GM23248 (cell line): ENCODE data around the gene SLC1A2. TPM values are rescaled to one million over a fixed set of nuclear protein-coding genes. Genes with fewer than 3 reads are reported as not detected.

ENCODE experiments used
- DNase-seq: peaks from one replicate; pipeline ENCODE4 v3.0.0-alpha.2; 2015
- H2AFZ ChIP-seq: fragments of 200-600 bp; sonication (generic); 2 replicates; pipeline ENCODE4 v1.6.1; 2016; ENCODE audit warnings: antibody characterized with exemption
- H3F3A ChIP-seq: fragments of 200-600 bp; sonication (generic); 2 replicates; pipeline ENCODE4 v1.6.1; 2016; ENCODE audit warnings: mild to moderate bottlenecking, antibody characterized with exemption, mixed run types; ENCODE audit not compliant: insufficient read depth
- H3K27ac ChIP-seq: fragments of 200-600 bp; sonication (generic); 2 replicates; pipeline ENCODE4 v1.5.1; 2016; ENCODE audit warnings: mild to moderate bottlenecking
- H3K27me3 ChIP-seq: fragments of 200-600 bp; sonication (generic); replicated peaks from 2 replicates; pipeline ENCODE4 v1.6.1; 2016; ENCODE audit warnings: mild to moderate bottlenecking; ENCODE audit not compliant: insufficient read depth
- H3K36me3 ChIP-seq: fragments of 200-600 bp; sonication (generic); 2 replicates; pipeline ENCODE4 v1.6.1; 2016; ENCODE audit warnings: low read depth, mild to moderate bottlenecking
- H3K4me1 ChIP-seq: fragments of 200-600 bp; sonication (generic); 2 replicates; pipeline ENCODE4 v1.6.1; 2016; ENCODE audit warnings: mild to moderate bottlenecking; ENCODE audit not compliant: insufficient read depth
- H3K4me2 ChIP-seq: fragments of 200-600 bp; sonication (generic); one replicate; pipeline ENCODE4 v1.6.1; 2016; ENCODE audit warnings: mild to moderate bottlenecking; ENCODE audit not compliant: unreplicated experiment
- H3K4me3 ChIP-seq: fragments of 200-600 bp; sonication (generic); 2 replicates; pipeline ENCODE4 v1.5.1; 2016; ENCODE audit warnings: mild to moderate bottlenecking
- H3K79me2 ChIP-seq: fragments of 200-600 bp; sonication (generic); 2 replicates; pipeline ENCODE4 v1.6.1; 2016; ENCODE audit warnings: mild to moderate bottlenecking; ENCODE audit not compliant: insufficient read depth
- H3K9ac ChIP-seq: fragments of 200-600 bp; sonication (generic); 2 replicates; pipeline ENCODE4 v1.6.1; 2016; ENCODE audit warnings: mild to moderate bottlenecking
- H3K9me2 ChIP-seq: fragments of 200-600 bp; sonication (generic); 2 replicates; pipeline ENCODE4 v1.6.1; 2016; ENCODE audit warnings: mixed run types, mild to moderate bottlenecking, moderate library complexity; ENCODE audit not compliant: insufficient read depth
- H3K9me3 ChIP-seq: fragments of 200-600 bp; sonication (generic); one replicate; pipeline ENCODE4 v1.6.1; 2017; ENCODE audit warnings: low read depth
- H4K20me1 ChIP-seq: fragments of 200-600 bp; sonication (generic); 2 replicates; pipeline ENCODE4 v1.6.0; 2016; ENCODE audit not compliant: insufficient read depth
- EZH2 ChIP-seq: fragments of 200-600 bp; sonication (generic); IDR thresholded peaks from 2 replicates; pipeline ENCODE4 v1.6.1; 2018; ENCODE audit warnings: antibody characterized with exemption, mild to moderate bottlenecking; ENCODE audit not compliant: insufficient read depth, poor library complexity, severe bottlenecking
- EZH2phosphoT487 ChIP-seq: fragments of 200-600 bp; sonication (generic); IDR thresholded peaks from 2 replicates; pipeline ENCODE4 v1.6.1; 2018; ENCODE audit warnings: antibody characterized with exemption, moderate library complexity, mild to moderate bottlenecking, low read depth; ENCODE audit not compliant: insufficient read depth
- WGBS, 2 experiments: methylation state at CpG; one replicate each; pipeline ENCODE4 v1.1.6; 2015 to 2017; ENCODE audit warnings: low lambda C conversion rate in 2 of 2, low coverage in 1 of 2; ENCODE audit errors: missing lambda C conversion rate in 2 of 2; 5-methylcytosine and 5-hydroxymethylcytosine counted together
- in situ Hi-C: fragments of 300-500 bp; cut with MboI; formaldehyde crosslinking; loops from 2 replicates; pipeline ENCODE4 v1.15.0; 2020
- polyA plus RNA-seq: library from polyadenylated mRNA; unstranded; fragments of >200 nt; fragmentation: Nextera tagmentation; extraction: Ambion mirVana; gene quantifications from 2 replicates; pipeline ENCODE4 v1.2.1, GENCODE V29; 2016
- total RNA-seq: library from RNA; depleted of rRNA; stranded (reverse); fragments of >200 nt; shearing (Covaris generic); gene quantifications from 2 replicates; pipeline ENCODE4 v1.2.3, GENCODE V29; 2014

The SLC1A2 gene
- total and polyA plus RNA-seq, 2 experiments from 2014 or later, result 0.88 to 1.2 TPM

- H3K27me3 ChIP-seq, result no peaks in the 10 kb centered on the region
- no peak overlapping the region for H3K4me2 ChIP-seq
- H3K4me1 ChIP-seq, result no peaks in the 10 kb centered on the region
- H3K9me2 ChIP-seq, result no peaks in the 10 kb centered on the region
- H3K4me3 ChIP-seq, result no peak overlapping the region
- 51 to 58% methylated on average over 6 of the region's 6 CpGs for WGBS, 2 experiments
- no peaks in the 10 kb centered on the region for H3K9me3 ChIP-seq
- no peaks in the 10 kb centered on the region for H3F3A ChIP-seq
- H4K20me1 ChIP-seq, result no peaks in the 10 kb centered on the region
- H3K79me2 ChIP-seq, result no peaks in the 10 kb centered on the region
- H3K9ac ChIP-seq, result no peak overlapping the region
- H3K36me3 ChIP-seq, result no peaks in the 10 kb centered on the region
- H2AFZ ChIP-seq, result no peak overlapping the region
- H3K27ac ChIP-seq, result no peak overlapping the region
- in situ Hi-C loops, result loop anchor here (10.0 to 25.0 kb wide), 2 partner anchors 490 to 827 kb away; no protein-coding TSS in a partner anchor
- TF ChIP-seq EZH2phosphoT487 (no peak), EZH2 (no peak)
- no peak for DNase-seq
Measured at GRCh38 chr11:35414311-35414710, 5.0 kb downstream of the SLC1A2 start.

- in situ Hi-C loops, result loop anchor here (10.0 to 25.0 kb wide), 2 partner anchors 489 to 826 kb away; no protein-coding TSS in a partner anchor
Measured at GRCh38 chr11:35413598-35413997, 5.8 kb downstream of the SLC1A2 start.

GRCh38 chr11:35412285-35412684, 7.1 kb downstream of the SLC1A2 start:
- H3K4me2 ChIP-seq, result no peak overlapping the region
- no peaks in the 10 kb centered on the region for H3F3A ChIP-seq
- no peaks in the 10 kb centered on the region for H3K9me3 ChIP-seq
- in situ Hi-C loops, result loop anchor here (10.0 to 25.0 kb wide), 2 partner anchors 487 to 825 kb away; no protein-coding TSS in a partner anchor
- H4K20me1 ChIP-seq, result no peaks in the 10 kb centered on the region
- no peaks in the 10 kb centered on the region for H3K4me1 ChIP-seq
- DNase-seq, result peak; percentile 39
- no peak overlapping the region for H3K9ac ChIP-seq
- TF ChIP-seq EZH2, result no peak
- no peak for TF ChIP-seq EZH2phosphoT487
- no peaks in the 10 kb centered on the region for H3K79me2 ChIP-seq
- no peaks in the 10 kb centered on the region for H3K27me3 ChIP-seq
- no peak overlapping the region for H2AFZ ChIP-seq
- 48 to 55% methylated on average over 2 of the region's 2 CpGs for WGBS, 2 experiments
- H3K4me3 ChIP-seq, result no peak overlapping the region
- no peak overlapping the region for H3K27ac ChIP-seq
- H3K9me2 ChIP-seq, result no peaks in the 10 kb centered on the region
- H3K36me3 ChIP-seq, result no peaks in the 10 kb centered on the region

More at GRCh38 chr11:35413598-35413997, 5.8 kb downstream of the SLC1A2 start:
- H3K9me3 ChIP-seq, result no peaks in the 10 kb centered on the region
- H3K36me3 ChIP-seq, result no peaks in the 10 kb centered on the region
- H3K4me2 ChIP-seq, result no peak overlapping the region
- no peaks in the 10 kb centered on the region for H3K9me2 ChIP-seq
- H3K79me2 ChIP-seq, result no peaks in the 10 kb centered on the region
- H3K4me1 ChIP-seq, result no peaks in the 10 kb centered on the region
- TF ChIP-seq EZH2, result no peak
- no peak overlapping the region for H3K9ac ChIP-seq
- no peak overlapping the region for H2AFZ ChIP-seq
- no peaks in the 10 kb centered on the region for H4K20me1 ChIP-seq
- no peak overlapping the region for H3K4me3 ChIP-seq
- H3K27ac ChIP-seq, result no peak overlapping the region
- 84 to 85% methylated on average over 3 of the region's 3 CpGs for WGBS, 2 experiments
- H3K27me3 ChIP-seq, result no peaks in the 10 kb centered on the region
- DNase-seq, result no peak
- no peaks in the 10 kb centered on the region for H3F3A ChIP-seq

- Histone ChIP-seq H4K20me1 (no peaks in the 10 kb centered on the region), H2AFZ (no peak overlapping the region), H3K9ac (no peak overlapping the region), H3F3A (no peaks in the 10 kb centered on the region; the same call in 1 of the 2 replicates), H3K4me3 (no peak overlapping the region), H3K4me1 (no peaks in the 10 kb centered on the region), H3K4me2 (no peak overlapping the region), H3K27me3 (no peaks in the 10 kb centered on the region), H3K36me3 (no peaks in the 10 kb centered on the region), H3K79me2 (no peaks in the 10 kb centered on the region), H3K9me3 (no peaks in the 10 kb centered on the region), H3K9me2 (no peaks in the 10 kb centered on the region), H3K27ac (no peak overlapping the region)
- in situ Hi-C loops, result loop anchor here (25.0 kb wide), 1 partner anchor 820 kb away; no protein-coding TSS in a partner anchor
- WGBS, 2 experiments, result 88 to 95% methylated on average over 1 of the region's 1 CpG
- TF ChIP-seq EZH2 (no peak), EZH2phosphoT487 (no peak)
- no peak for DNase-seq
Measured at GRCh38 chr11:35407041-35407440, 12.3 kb downstream of the SLC1A2 start.

- no peaks in the 10 kb centered on the region for H3K27me3 ChIP-seq
- no peaks in the 10 kb centered on the region for H3K9me3 ChIP-seq
- H3K4me2 ChIP-seq, result no peak overlapping the region
- 49 to 55% methylated on average over 7 of the region's 7 CpGs for WGBS, 2 experiments
- DNase-seq, result peak; percentile 68
- no peak overlapping the region for H3K27ac ChIP-seq
- H3F3A ChIP-seq, result no peaks in the 10 kb centered on the region; the same call in 1 of the 2 replicates
- H3K9ac ChIP-seq, result no peak overlapping the region
- H2AFZ ChIP-seq, result peak overlapping the region; percentile 40; the same call in 1 of the 2 replicates
- no peaks in the 10 kb centered on the region for H3K9me2 ChIP-seq
- no peaks in the 10 kb centered on the region for H4K20me1 ChIP-seq
- H3K36me3 ChIP-seq, result no peaks in the 10 kb centered on the region
- in situ Hi-C loops, result loop anchor here (25.0 kb wide), 1 partner anchor 817 kb away; no protein-coding TSS in a partner anchor
- no peak overlapping the region for H3K4me3 ChIP-seq
- no peaks in the 10 kb centered on the region for H3K79me2 ChIP-seq
- no peaks in the 10 kb centered on the region for H3K4me1 ChIP-seq
- TF ChIP-seq EZH2, result no peak
- no peak for TF ChIP-seq EZH2phosphoT487
Measured at GRCh38 chr11:35404388-35404775, 15.0 kb downstream of the SLC1A2 start.
